Activated naive CD8-positive, alpha-beta T cell treated with anti-CD3 and anti-CD28 coated beads, Interleukin-2, amount 10 ng/mL, durations not matched to agents 7 days and 5 days (primary cell): ENCODE data around the gene PSPH. TPM values are rescaled to one million over a fixed set of nuclear protein-coding genes. Genes with fewer than 3 reads are reported as not detected.
"Not testable (repeated sequence)": the region's sequence is repeated elsewhere in the genome, so short reads cannot be mapped to it uniquely, and the experiment has no call there.

Experiments
- ATAC-seq: fragments of 150-1000 bp; cut with Tn5 transposase; one replicate; pipeline ENCODE4 v1.10.0; 2021; ENCODE audit warnings: low read depth, moderate library complexity
- POLR2A ChIA-PET: fragments of 350-600 bp; sonication (Branson Sonifier 250); formaldehyde crosslinking; loops from one replicate; lab custom pipeline; 2021; ENCODE audit warnings: antibody characterized with exemption; lab: Charles Lee
- DNase-seq: peaks from one replicate; pipeline ENCODE4 v3.0.0; 2021
- H3K27ac Mint-ChIP-seq: one replicate; pipeline ENCODE4 v1.8.0; 2022; ENCODE audit warnings: mild to moderate bottlenecking, mixed read lengths
- H3K27me3 Mint-ChIP-seq: one replicate; pipeline ENCODE4 v1.8.0; 2022; ENCODE audit warnings: mild to moderate bottlenecking, moderate library complexity, mixed read lengths
- H3K36me3 Mint-ChIP-seq: one replicate; pipeline ENCODE4 v1.8.0; 2021; ENCODE audit warnings: mild to moderate bottlenecking, mixed read lengths
- H3K4me1 Mint-ChIP-seq: one replicate; pipeline ENCODE4 v1.8.0; 2021; ENCODE audit warnings: mixed read lengths
- H3K4me3 Mint-ChIP-seq: one replicate; pipeline ENCODE4 v1.8.0; 2022; ENCODE audit warnings: mild to moderate bottlenecking, moderate library complexity, mixed read lengths
- H3K9me3 Mint-ChIP-seq: one replicate; pipeline ENCODE4 v1.8.0; 2021; ENCODE audit warnings: mixed read lengths
- total RNA-seq, 2 experiments: library from RNA; stranded (reverse); gene quantifications; one replicate each; pipeline ENCODE4 v1.2.3, GENCODE V29; 2021

Gene PSPH
- total RNA-seq, 2 experiments from 2014 or later, result 7.9 to 10.1 TPM

GRCh38 chr7:56048763-56049162 lies 2.5 kb downstream of the PSPH start:
- not testable (repeated sequence) for H3K27ac Mint-ChIP-seq

DNA sequence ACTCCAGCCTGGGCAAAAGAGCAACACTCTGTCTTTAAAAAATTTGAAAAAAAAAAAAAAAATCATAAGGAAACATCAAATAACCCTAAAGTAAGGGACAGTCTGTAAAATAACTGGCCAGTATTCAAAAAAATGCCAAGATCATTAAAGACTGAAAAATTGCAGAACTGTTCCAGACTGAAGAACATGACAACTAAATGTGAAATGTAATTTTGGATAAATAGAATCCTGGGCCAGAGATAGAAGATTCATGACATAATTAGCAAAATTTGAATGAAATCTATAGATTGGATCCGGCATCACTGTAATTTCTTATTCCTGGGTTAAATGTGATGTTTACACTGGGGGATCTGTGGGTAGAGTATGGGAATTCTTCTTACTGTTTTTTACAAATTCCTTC lies 3.0 kb downstream of the PSPH start:
- Mint-ChIP-seq H3K9me3 (no peaks in the 10 kb centered on the region), H3K4me1 (peaks cover 18% of the 10 kb centered on the region), H3K36me3 (peaks cover 7% of the 10 kb centered on the region), H3K4me3 (no peak overlapping the region), H3K27ac (no peak overlapping the region), H3K27me3 (no peaks in the 10 kb centered on the region)
- DNase-seq, result no peak
- ATAC-seq, result no peak
- POLR2A ChIA-PET, result interaction anchor here (0.9 kb wide), 1 partner anchor 83 kb away, joined by 4 read pairs; no protein-coding TSS in a partner anchor

More at GRCh38 chr7:56048763-56049162, 2.5 kb downstream of the PSPH start:
- POLR2A ChIA-PET, result interaction anchor here (0.9 kb wide), 1 partner anchor 84 kb away, joined by 4 read pairs; no protein-coding TSS in a partner anchor
- not testable (repeated sequence) for H3K4me3 Mint-ChIP-seq, DNase-seq, H3K9me3 Mint-ChIP-seq, ATAC-seq, H3K27me3 Mint-ChIP-seq
- Mint-ChIP-seq H3K36me3 (peaks cover 11% of the 10 kb centered on the region), H3K4me1 (peaks cover 19% of the 10 kb centered on the region)

DNA sequence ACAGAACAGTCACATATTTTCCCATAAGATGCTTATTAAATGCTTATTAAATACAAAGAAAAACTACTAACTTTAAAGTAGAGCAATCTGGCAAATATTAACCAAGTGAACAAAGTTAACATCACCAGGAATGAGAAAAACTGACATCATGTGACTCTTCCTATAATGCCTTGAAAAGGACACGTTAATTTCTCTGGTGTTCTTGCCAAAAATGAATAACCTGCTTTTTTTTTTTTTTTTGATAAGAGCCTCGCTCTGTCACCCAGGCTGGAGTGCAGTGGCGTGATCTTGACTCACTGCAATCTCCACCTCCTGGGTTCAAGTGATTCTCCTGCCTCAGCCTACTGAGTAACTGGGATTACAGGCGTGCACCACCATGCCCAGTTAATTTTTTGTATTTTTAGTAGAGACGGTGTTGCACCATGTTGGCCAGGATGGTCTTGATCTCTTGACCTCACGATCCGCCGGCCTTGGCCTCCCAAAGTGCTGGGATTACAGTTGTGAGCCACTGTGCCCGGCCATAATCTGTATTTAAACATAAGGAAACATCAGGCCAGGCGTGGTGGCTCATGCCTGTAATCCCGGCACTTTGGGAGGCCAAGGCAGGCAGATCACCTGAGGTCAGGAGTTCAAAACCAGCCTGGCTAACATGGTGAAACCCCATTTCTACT lies 3.7 kb downstream of the PSPH start:
- ATAC-seq, H3K27me3 Mint-ChIP-seq, H3K27ac Mint-ChIP-seq, H3K4me3 Mint-ChIP-seq, H3K36me3 Mint-ChIP-seq, POLR2A ChIA-PET, DNase-seq, H3K9me3 Mint-ChIP-seq: not testable (repeated sequence)
- peaks cover 14% of the 10 kb centered on the region for H3K4me1 Mint-ChIP-seq

DNA sequence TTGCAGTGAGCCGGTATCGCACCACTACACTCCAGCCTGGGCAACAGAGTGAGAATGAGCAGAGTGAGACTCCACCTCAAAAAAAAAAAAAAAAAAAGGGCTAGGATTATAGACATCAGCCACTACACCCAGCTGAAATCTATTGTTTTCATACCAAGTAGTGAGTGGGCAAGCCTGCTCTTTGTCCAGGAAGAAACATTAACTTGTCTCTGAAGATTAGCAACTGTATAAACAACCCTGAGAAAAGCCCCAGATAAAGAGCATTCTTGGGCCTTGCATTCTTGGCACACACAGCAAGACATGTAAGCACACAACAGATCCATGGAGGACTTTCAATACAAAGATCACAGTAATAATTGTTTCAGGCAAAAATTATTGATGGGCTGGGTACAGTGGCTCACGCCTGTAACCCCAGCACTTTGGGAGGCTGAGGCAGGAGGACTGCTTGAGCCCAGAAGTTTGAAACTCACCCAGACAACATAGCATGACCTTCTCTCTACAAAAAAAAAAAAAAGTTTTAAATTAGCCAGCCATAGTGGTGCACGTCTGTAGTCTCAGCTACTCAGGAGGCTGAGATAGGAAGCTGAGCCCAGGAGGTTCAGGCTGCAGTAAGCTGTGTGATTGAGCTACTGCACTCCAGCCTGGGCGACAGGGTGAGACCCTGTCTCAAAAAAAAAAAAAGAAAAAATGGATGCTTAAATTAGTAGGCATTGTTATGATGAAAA lies 4.4 kb downstream of the PSPH start:
- ATAC-seq (no peak), DNase-seq (no peak)
- Mint-ChIP-seq H3K27me3 (no peaks in the 10 kb centered on the region), H3K4me3 (no peak overlapping the region), H3K9me3 (no peaks in the 10 kb centered on the region), H3K36me3 (peaks cover 5% of the 10 kb centered on the region), H3K27ac (no peak overlapping the region), H3K4me1 (peaks cover 12% of the 10 kb centered on the region)
- POLR2A ChIA-PET, result no interaction called here

- not testable (repeated sequence) for H3K4me3 Mint-ChIP-seq, ATAC-seq, DNase-seq, H3K27ac Mint-ChIP-seq, H3K27me3 Mint-ChIP-seq, H3K9me3 Mint-ChIP-seq
- peaks cover 10% of the 10 kb centered on the region for H3K4me1 Mint-ChIP-seq
- POLR2A ChIA-PET, result interaction anchor here (0.7 kb wide), 1 partner anchor 550 kb away, joined by 3 read pairs; no protein-coding TSS in a partner anchor
- peaks cover 11% of the 10 kb centered on the region for H3K36me3 Mint-ChIP-seq
Observed at GRCh38 chr7:56045758-56046157, 5.5 kb downstream of the PSPH start.

DNA sequence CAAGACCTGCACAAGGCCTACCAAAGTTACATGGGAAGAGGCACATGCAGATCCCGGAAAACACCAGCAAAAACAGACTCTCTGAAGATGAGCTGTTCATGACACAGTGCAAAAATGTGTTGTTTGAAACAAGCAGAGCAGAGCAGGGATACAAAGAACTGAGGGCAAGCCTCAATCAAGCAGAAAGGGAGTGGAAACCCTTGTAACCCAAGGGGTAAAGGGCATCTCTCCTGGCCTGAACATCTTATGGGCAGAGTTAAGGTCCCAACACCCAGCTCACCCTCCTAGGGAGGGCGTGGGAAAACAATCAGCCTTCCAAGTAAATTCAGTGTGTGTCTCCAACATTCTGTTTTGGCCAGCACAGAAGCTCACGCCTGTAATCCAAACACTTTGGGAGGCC lies 10.5 kb downstream of the PSPH start:
- ATAC-seq (no peak), DNase-seq (no peak)
- Mint-ChIP-seq H3K27me3 (no peaks in the 10 kb centered on the region), H3K36me3 (peaks cover 13% of the 10 kb centered on the region), H3K4me3 (no peak overlapping the region), H3K4me1 (no peaks in the 10 kb centered on the region), H3K9me3 (no peaks in the 10 kb centered on the region), H3K27ac (peak overlapping the region; percentile 16)
- POLR2A ChIA-PET, result no interaction called here

GRCh38 chr7:56033671-56034432 lies 17.4 kb downstream of the PSPH start:
- POLR2A ChIA-PET, result interaction anchor here (0.7 to 1.4 kb wide), 3 partner anchors 17 to 72 kb away, joined by 3 to 9 read pairs (median 7); partner anchors contain the start of genes CHCHD2, PSPH and SUMF2
- Mint-ChIP-seq H3K4me3 (peak overlapping the region; percentile 90), H3K27ac (peak overlapping the region; percentile 90), H3K9me3 (no peaks in the 10 kb centered on the region), H3K36me3 (peaks cover 6% of the 10 kb centered on the region), H3K4me1 (peaks cover 11% of the 10 kb centered on the region), H3K27me3 (no peaks in the 10 kb centered on the region)
- ATAC-seq (peak; percentile 96), DNase-seq (peak; percentile 80)

- H3K27me3 Mint-ChIP-seq, DNase-seq, ATAC-seq, H3K4me3 Mint-ChIP-seq, H3K36me3 Mint-ChIP-seq, H3K27ac Mint-ChIP-seq, H3K9me3 Mint-ChIP-seq: not testable (repeated sequence)
- peaks cover 11% of the 10 kb centered on the region for H3K4me1 Mint-ChIP-seq
- POLR2A ChIA-PET, result interaction anchor here (1.0 kb wide), 1 partner anchor 74 kb away, joined by 6 read pairs; the partner anchor contains the start of gene CHCHD2
Observed at GRCh38 chr7:56032578-56032977, 18.7 kb downstream of the PSPH start.

GRCh38 chr7:56031556-56031955 lies 19.7 kb downstream of the PSPH start:
- DNase-seq, H3K4me3 Mint-ChIP-seq, H3K9me3 Mint-ChIP-seq, H3K27ac Mint-ChIP-seq, ATAC-seq, H3K27me3 Mint-ChIP-seq, POLR2A ChIA-PET: not testable (repeated sequence)
- H3K36me3 Mint-ChIP-seq, result peaks cover 12% of the 10 kb centered on the region
- H3K4me1 Mint-ChIP-seq, result peaks cover 11% of the 10 kb centered on the region

DNA sequence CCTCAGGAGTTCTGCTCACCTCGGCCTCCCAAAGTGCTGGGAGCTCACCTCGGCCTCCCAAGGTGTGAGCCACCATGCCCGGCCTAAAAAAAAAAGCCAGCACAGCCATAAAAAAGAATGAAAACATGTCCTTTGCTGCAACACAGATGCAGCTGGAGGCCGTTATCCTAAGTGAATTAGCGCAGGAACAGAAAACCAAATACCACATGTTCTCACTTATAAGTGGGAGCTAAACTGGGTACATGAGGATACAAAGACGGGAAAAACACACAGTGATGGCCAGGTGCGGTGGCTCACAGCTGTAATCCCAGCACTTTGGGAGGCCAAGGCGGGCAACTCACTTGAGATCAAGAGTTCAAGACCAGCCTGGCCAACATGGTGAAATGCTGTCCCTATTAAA lies 20.9 kb downstream of the PSPH start:
- POLR2A ChIA-PET, result no interaction called here
- Mint-ChIP-seq H3K9me3 (no peaks in the 10 kb centered on the region), H3K36me3 (peaks cover 13% of the 10 kb centered on the region), H3K27me3 (no peaks in the 10 kb centered on the region), H3K27ac (no peak overlapping the region), H3K4me3 (no peak overlapping the region), H3K4me1 (peaks cover 11% of the 10 kb centered on the region)
- ATAC-seq (no peak), DNase-seq (no peak)

- DNase-seq (no peak), ATAC-seq (no peak)
- no peaks in the 10 kb centered on the region for H3K27me3 Mint-ChIP-seq
- no peak overlapping the region for H3K27ac Mint-ChIP-seq
- POLR2A ChIA-PET, result interaction anchor here (0.7 kb wide), 1 partner anchor 48 kb away, joined by 3 read pairs; no protein-coding TSS in a partner anchor
- H3K9me3 Mint-ChIP-seq, result no peaks in the 10 kb centered on the region
- H3K4me3 Mint-ChIP-seq, result no peak overlapping the region
- H3K4me1 Mint-ChIP-seq, result peaks cover 11% of the 10 kb centered on the region
- peaks cover 15% of the 10 kb centered on the region for H3K36me3 Mint-ChIP-seq
Observed at GRCh38 chr7:56028942-56029630, 22.2 kb downstream of the PSPH start.

DNA sequence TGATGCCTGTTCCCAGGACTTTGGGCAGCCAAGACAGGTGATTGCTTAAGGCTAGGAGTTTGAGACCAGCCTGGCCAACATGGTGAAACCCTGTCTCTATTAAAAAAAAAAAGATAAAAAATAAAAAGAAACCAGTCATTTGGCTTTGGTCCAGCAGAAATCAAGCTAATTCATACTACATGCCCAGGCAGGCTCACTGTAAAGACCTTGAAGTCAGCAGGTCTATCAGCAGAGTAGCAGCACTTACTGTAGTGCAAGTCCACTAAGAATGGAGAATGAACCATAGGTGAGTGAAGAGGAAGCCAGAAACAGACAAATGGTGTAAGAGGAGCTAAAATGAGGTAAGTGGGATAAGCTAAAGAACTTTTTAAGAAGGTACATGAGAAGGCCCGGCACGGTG lies 24.7 kb downstream of the PSPH start:
- H3K27me3 Mint-ChIP-seq, result no peaks in the 10 kb centered on the region
- H3K27ac Mint-ChIP-seq, result peak overlapping the region; percentile 56
- ATAC-seq (no peak), DNase-seq (no peak)
- H3K36me3 Mint-ChIP-seq, result peaks cover 11% of the 10 kb centered on the region
- H3K9me3 Mint-ChIP-seq, result no peaks in the 10 kb centered on the region
- peaks cover under 1% of the 10 kb centered on the region for H3K4me1 Mint-ChIP-seq
- POLR2A ChIA-PET, result no interaction called here
- no peak overlapping the region for H3K4me3 Mint-ChIP-seq
